Fibroblast of peridontal ligament (primary cell): ENCODE results near the gene RASAL1.

Experiments used
- DNase-seq: peaks from one replicate; pipeline ENCODE4 v3.0.0-alpha.2; 2010; ENCODE audit errors: extremely low read depth

The RASAL1 gene

GRCh38 chr12:113135178-113136127, at the start of gene RASAL1:
Gene RASAL1, minus strand, starts transcription at chr12:113135761. Its CDS starts 299 bp downstream, at chr12:113135462.
- no peak for DNase-seq

GRCh38 chr12:113184900-113185179, 49.3 kb upstream of the RASAL1 start:
- peak; percentile 92 for DNase-seq

- DNase-seq: no peak
Measured at GRCh38 chr12:113184098-113184899, 48.7 kb upstream of the RASAL1 start.

GRCh38 chr12:113183030-113183589, 47.5 kb upstream of the RASAL1 start:
- no peak for DNase-seq

GRCh38 chr12:113181975-113182374, 46.4 kb upstream of the RASAL1 start:
- no peak for DNase-seq

GRCh38 chr12:113180333-113180732, 44.8 kb upstream of the RASAL1 start:
- DNase-seq: no peak

GRCh38 chr12:113179023-113179422, 43.5 kb upstream of the RASAL1 start:
- no peak for DNase-seq

- peak; percentile 68 for DNase-seq
Measured at GRCh38 chr12:113174461-113175384, 39.2 kb upstream of the RASAL1 start.

GRCh38 chr12:113173081-113173698, 37.6 kb upstream of the RASAL1 start:
- no peak for DNase-seq

GRCh38 chr12:113172185-113172584, 36.6 kb upstream of the RASAL1 start:
- DNase-seq: no peak

- no peak for DNase-seq
Measured at GRCh38 chr12:113171543-113171942, 36.0 kb upstream of the RASAL1 start.

GRCh38 chr12:113170926-113171325, 35.4 kb upstream of the RASAL1 start:
- no peak for DNase-seq

GRCh38 chr12:113170457-113170856, 34.9 kb upstream of the RASAL1 start:
- no peak for DNase-seq

GRCh38 chr12:113169697-113170096, 34.1 kb upstream of the RASAL1 start:
- no peak for DNase-seq

- no peak for DNase-seq
Measured at GRCh38 chr12:113167868-113168267, 32.3 kb upstream of the RASAL1 start.

- no peak for DNase-seq
Measured at GRCh38 chr12:113165521-113166450, 30.2 kb upstream of the RASAL1 start.

GRCh38 chr12:113164014-113164413, 28.5 kb upstream of the RASAL1 start:
- no peak for DNase-seq

- no peak for DNase-seq
Measured at GRCh38 chr12:113163030-113163360, 27.4 kb upstream of the RASAL1 start.

- DNase-seq: peak; percentile 6
Measured at GRCh38 chr12:113162102-113163029, 26.8 kb upstream of the RASAL1 start.
